HEK293 (cell line): Measurements from ENCODE around the gene ERAL1.

ENCODE experiments used
- CTCF ChIA-PET: fragments of 350-600 bp; formaldehyde crosslinking; extraction: SDS; loops from one replicate; lab custom pipeline; 2021; ENCODE audit warnings: antibody characterized with exemption; lab: Yijun Ruan, JAX
- POLR2A ChIA-PET: fragments of 300-600 bp; formaldehyde crosslinking; extraction: SDS; loops from one replicate; lab custom pipeline; 2020; ENCODE audit warnings: antibody characterized with exemption, inconsistent platforms; lab: Yijun Ruan, JAX
- H3K27ac ChIP-seq: fragments of 200-500 bp; sonication (Bioruptor generic); 2 replicates; pipeline ENCODE4 v1.5.1; 2014; ENCODE audit warnings: low read depth, low read length, control low read depth, inconsistent platforms; ENCODE audit errors: extremely low read depth
- H3K36me3 ChIP-seq, 2 experiments: fragments of 200-500 bp in 1 of 2; sonication (Bioruptor generic) in 1 of 2; 1 replicate in 1 of 2; 2 replicates in 1 of 2; pipeline ENCODE4 v1.5.1; 2014 to 2017; ENCODE audit warnings: inconsistent platforms in 2 of 2, low read length in 2 of 2; ENCODE audit not compliant: control insufficient read depth in 2 of 2, insufficient read depth in 1 of 2
- H3K4me1 ChIP-seq: fragments of 200-500 bp; sonication (Bioruptor generic); 2 replicates; pipeline ENCODE4 v1.5.1; 2014; ENCODE audit warnings: mild to moderate bottlenecking, low read length, inconsistent platforms; ENCODE audit not compliant: control insufficient read depth, insufficient read depth
- H3K4me3 ChIP-seq: 2 replicates; pipeline ENCODE4 v1.5.1; 2011; ENCODE audit warnings: low read depth, mild to moderate bottlenecking, control low read depth, low read length, moderate library complexity
- H3K9me3 ChIP-seq: fragments of 200-500 bp; sonication (Bioruptor generic); 2 replicates; pipeline ENCODE4 v1.5.1; 2014; ENCODE audit warnings: low read depth, low read length, inconsistent platforms; ENCODE audit not compliant: control insufficient read depth, insufficient read depth
- EGR2 ChIP-seq: fragments of 450-650 bp; formaldehyde crosslinking; IDR thresholded peaks from 2 replicates; pipeline ENCODE4 v1.5.1; 2016; ENCODE audit warnings: low read depth, missing biosample characterization, missing genetic modification characterization
- OSR2 ChIP-seq: fragments of 450-650 bp; formaldehyde crosslinking; IDR thresholded peaks from 2 replicates; pipeline ENCODE4 v1.5.1; 2016; ENCODE audit warnings: missing biosample characterization, missing genetic modification characterization
- PRDM1 ChIP-seq: fragments of 450-650 bp; formaldehyde crosslinking; IDR thresholded peaks from 2 replicates; pipeline ENCODE4; 2016; ENCODE audit warnings: missing biosample characterization, missing genetic modification characterization
- RBAK ChIP-seq: fragments of 450-650 bp; formaldehyde crosslinking; IDR thresholded peaks from 2 replicates; pipeline ENCODE4 v1.5.1; 2016; ENCODE audit warnings: missing biosample characterization, missing genetic modification characterization
- WT1 ChIP-seq: fragments of 450-650 bp; formaldehyde crosslinking; IDR thresholded peaks from 2 replicates; pipeline ENCODE4 v1.5.1; 2016; ENCODE audit warnings: missing biosample characterization, missing genetic modification characterization
- ZBTB49 ChIP-seq: fragments of 450-650 bp; formaldehyde crosslinking; IDR thresholded peaks from 2 replicates; pipeline ENCODE4 v1.5.1; 2016; ENCODE audit warnings: missing biosample characterization, missing genetic modification characterization, low read depth
- ZFP69B ChIP-seq: fragments of 450-650 bp; formaldehyde crosslinking; IDR thresholded peaks from 2 replicates; pipeline ENCODE4 v1.5.1; 2016; ENCODE audit warnings: missing biosample characterization, missing genetic modification characterization
- ZNF140 ChIP-seq: fragments of 450-650 bp; formaldehyde crosslinking; IDR thresholded peaks from 2 replicates; pipeline ENCODE4 v1.5.1; 2016; ENCODE audit warnings: missing biosample characterization, missing genetic modification characterization
- ZNF18 ChIP-seq: fragments of 450-650 bp; formaldehyde crosslinking; IDR thresholded peaks from 2 replicates; pipeline ENCODE4 v1.5.1; 2016; ENCODE audit warnings: missing biosample characterization, missing genetic modification characterization
- ZNF26 ChIP-seq: fragments of 450-650 bp; formaldehyde crosslinking; IDR thresholded peaks from 2 replicates; pipeline ENCODE4 v1.5.1; 2016; ENCODE audit warnings: missing biosample characterization, missing genetic modification characterization
- ZNF292 ChIP-seq: fragments of 450-650 bp; formaldehyde crosslinking; IDR thresholded peaks from 2 replicates; pipeline ENCODE4 v1.5.1; 2016; ENCODE audit warnings: low read depth, missing biosample characterization, missing genetic modification characterization, borderline replicate concordance
- ZNF335 ChIP-seq: fragments of 450-650 bp; formaldehyde crosslinking; conservative IDR thresholded peaks from 2 replicates; pipeline ENCODE4 v1.5.1; 2016; ENCODE audit warnings: missing biosample characterization, missing genetic modification characterization
- ZNF510 ChIP-seq: fragments of 450-650 bp; formaldehyde crosslinking; IDR thresholded peaks from 2 replicates; pipeline ENCODE4 v1.5.1; 2018; ENCODE audit warnings: mild to moderate bottlenecking, missing genetic modification characterization, missing biosample characterization; ENCODE audit not compliant: insufficient replicate concordance
- ZNF639 ChIP-seq: fragments of 450-650 bp; formaldehyde crosslinking; IDR thresholded peaks from 2 replicates; pipeline ENCODE4 v1.5.1; 2016; ENCODE audit warnings: missing biosample characterization, missing genetic modification characterization
- ZNF664 ChIP-seq: fragments of 450-650 bp; formaldehyde crosslinking; IDR thresholded peaks from 2 replicates; pipeline ENCODE4 v1.5.1; 2016; ENCODE audit warnings: missing biosample characterization, missing genetic modification characterization
- ZNF747 ChIP-seq: fragments of 450-650 bp; formaldehyde crosslinking; IDR thresholded peaks from 2 replicates; pipeline ENCODE4 v1.5.1; 2016; ENCODE audit warnings: missing biosample characterization, missing genetic modification characterization
- ZNF777 ChIP-seq: fragments of 450-650 bp; formaldehyde crosslinking; IDR thresholded peaks from 2 replicates; pipeline ENCODE4 v1.5.1; 2017; ENCODE audit warnings: missing biosample characterization, missing genetic modification characterization, borderline replicate concordance

The ERAL1 gene

GRCh38 chr17:28818819-28819221, 36.0 kb upstream of the ERAL1 start:
- H3K4me1 ChIP-seq, result peaks cover 8% of the 10 kb centered on the region; the same call in 1 of the 2 replicates
- ChIA-PET CTCF (interaction anchor here (0.6 to 2.0 kb wide), 9 partner anchors 11 to 134 kb away, joined by 3 to 10 read pairs (median 5); no protein-coding TSS in a partner anchor), POLR2A (interaction anchor here (1.2 to 1.9 kb wide), 3 partner anchors 23 to 92 kb away, joined by 4 to 6 read pairs (median 5); partner anchors contain the start of gene FAM222B)
- H3K9me3 ChIP-seq, result no peaks in the 10 kb centered on the region
- H3K27ac ChIP-seq, result no peak overlapping the region
- no peaks in the 10 kb centered on the region; a peak in 1 of 3 replicates for H3K36me3 ChIP-seq
- TF ChIP-seq ZNF777 (no peak), ZNF292 (no peak), ZNF639 (tag by site-specific recombination) (no peak), ZFP69B (tag by site-specific recombination) (no peak), ZNF140 (tag by site-specific recombination) (no peak), ZNF747 (tag by site-specific recombination) (no peak), ZNF26 (no peak), OSR2 (tag by site-specific recombination) (no peak), ZBTB49 (tag by site-specific recombination) (no peak), WT1 (tag by site-specific recombination) (no peak), ZNF18 (tag by site-specific recombination) (no peak), EGR2 (tag by site-specific recombination) (no peak), ZNF510 (tag by site-specific recombination) (no peak), ZNF335 (tag by site-specific recombination) (no peak), ZNF664 (tag by site-specific recombination) (no peak)
- H3K4me3 ChIP-seq, result no peak overlapping the region

GRCh38 chr17:28819582-28819981, 35.2 kb upstream of the ERAL1 start:
- Histone ChIP-seq H3K36me3 (no peaks in the 10 kb centered on the region; a peak in 1 of 3 replicates), H3K4me3 (no peak overlapping the region), H3K27ac (no peak overlapping the region), H3K9me3 (no peaks in the 10 kb centered on the region), H3K4me1 (peaks cover 8% of the 10 kb centered on the region; the same call in 1 of the 2 replicates)
- POLR2A ChIA-PET, result interaction anchor here (1.3 kb wide), 1 partner anchor 23 kb away, joined by 5 read pairs; the partner anchor contains the start of gene FAM222B
- CTCF ChIA-PET, result interaction anchor here (0.8 to 2.0 kb wide), 8 partner anchors 9 to 92 kb away, joined by 3 to 10 read pairs (median 6); no protein-coding TSS in a partner anchor
- no peak for TF ChIP-seq RBAK (tag by site-specific recombination)
- TF ChIP-seq PRDM1, result peak; percentile 65; the same call in 1 of the 2 replicates
